HepG2 (cell line): ENCODE results near the gene CLNS1A. TPM values are rescaled to one million over a fixed set of nuclear protein-coding genes. Genes with fewer than 3 reads are reported as not detected.
A peak's percentile ranks its signal among the peaks of the same experiment; 100 is the strongest.

Experiments used
- FOXA1 ChIP-seq, 2 experiments: fragments of 450-650 bp in 1 of 2; sonication (generic) in 1 of 2; formaldehyde crosslinking in 1 of 2; IDR thresholded peaks; 2 replicates each; pipeline versions ENCODE4 v1.4.0 to v1.6.1; 2016 to 2020; ENCODE audit warnings: missing genetic modification reagents in 1 of 2
- FOXK2 ChIP-seq: fragments of 450-650 bp; IDR thresholded peaks from 2 replicates; pipeline ENCODE4 v1.6.1; 2016
- FOXO1 ChIP-seq: sonication (generic); formaldehyde crosslinking; IDR thresholded peaks from 2 replicates; pipeline ENCODE4 v1.4.0; 2020; ENCODE audit warnings: missing genetic modification reagents
- HHEX ChIP-seq: IDR thresholded peaks from 2 replicates; pipeline ENCODE4 v1.6.1; 2016; ENCODE audit warnings: control low read depth
- HNF4A ChIP-seq: sonication (generic); formaldehyde crosslinking; IDR thresholded peaks from 2 replicates; pipeline ENCODE4 v1.4.0; 2020; ENCODE audit warnings: missing genetic modification reagents
- HNRNPLL ChIP-seq: fragments of 200-400 bp; formaldehyde crosslinking; IDR thresholded peaks from 2 replicates; pipeline ENCODE4 v1.6.1; 2017; ENCODE audit warnings: mild to moderate bottlenecking, low read depth, low read length; ENCODE audit not compliant: poor library complexity, severe bottlenecking
- LCORL ChIP-seq, 2 experiments: fragments of 450-650 bp in 1 of 2; sonication (generic) in 1 of 2; formaldehyde crosslinking in 1 of 2; IDR thresholded peaks; 2 replicates each; pipeline versions ENCODE4 v1.5.0 to v1.6.1; 2017 to 2020; ENCODE audit warnings: antibody characterized with exemption in 1 of 2, missing genetic modification reagents in 1 of 2
- MED1 ChIP-seq: sonication (generic); formaldehyde crosslinking; IDR thresholded peaks from 2 replicates; pipeline ENCODE4 v1.4.0; 2020; ENCODE audit warnings: missing genetic modification reagents
- PAXIP1 ChIP-seq: sonication (generic); formaldehyde crosslinking; conservative IDR thresholded peaks from 2 replicates; pipeline ENCODE4 v1.4.0; 2020; ENCODE audit warnings: mild to moderate bottlenecking, missing genetic modification reagents, moderate library complexity
- POLR2AphosphoS2 ChIP-seq: IDR thresholded peaks from 2 replicates; pipeline ENCODE4 v1.6.1; 2011; ENCODE audit warnings: low read depth, low read length, improper control_type of control experiment
- PRPF4 ChIP-seq: fragments of 200-400 bp; formaldehyde crosslinking; IDR thresholded peaks from 2 replicates; pipeline ENCODE4 v1.6.1; 2016; ENCODE audit warnings: low read length, low read depth; ENCODE audit not compliant: poor library complexity, severe bottlenecking
- SIX1 ChIP-seq: sonication (generic); formaldehyde crosslinking; IDR thresholded peaks from 2 replicates; pipeline ENCODE4 v1.4.0; 2020; ENCODE audit warnings: missing genetic modification reagents, borderline replicate concordance
- SOX6 ChIP-seq, 2 experiments: fragments of 450-650 bp in 1 of 2; sonication (generic) in 1 of 2; formaldehyde crosslinking in 1 of 2; IDR thresholded peaks; 2 replicates each; pipeline versions ENCODE4 v1.4.0 to v1.6.1; 2017 to 2020; ENCODE audit warnings: antibody characterized with exemption in 1 of 2, mild to moderate bottlenecking in 1 of 2, missing genetic modification reagents in 1 of 2
- SUZ12 ChIP-seq: fragments of 150-350 bp; IDR thresholded peaks from 2 replicates; pipeline ENCODE4 v1.6.1; 2014; ENCODE audit warnings: low read depth, low read length
- TRAFD1 ChIP-seq: sonication (generic); formaldehyde crosslinking; IDR thresholded peaks from 2 replicates; pipeline ENCODE4 v1.5.1; 2020; ENCODE audit warnings: missing genetic modification reagents, mild to moderate bottlenecking, borderline replicate concordance
- ZNF263 ChIP-seq: sonication (generic); formaldehyde crosslinking; IDR thresholded peaks from 2 replicates; pipeline ENCODE4 v1.4.0; 2020; ENCODE audit warnings: missing genetic modification reagents
- polyA plus RNA-seq, 8 experiments: library from polyadenylated mRNA; depleted of rRNA in 3 of 8; stranded (reverse) in 7 of 8; unstranded in 1 of 8; fragments of >200 nt; fragmentation: Illumina TruSeq in 4 of 8; extraction: Trizol in 4 of 8; gene quantifications; 2 replicates each; pipeline versions ENCODE4 v1.2.1 to v1.2.3, GENCODE V29; 2011 to 2016; ENCODE audit warnings: low read depth in 4 of 8, missing spikeins in 1 of 8, mixed read lengths in 1 of 8; ENCODE audit not compliant: insufficient read depth in 1 of 8
- total RNA-seq, 5 experiments: library from RNA; depleted of rRNA; stranded (reverse); fragments of >200 nt; fragmentation: Illumina TruSeq; extraction: Trizol; gene quantifications; 2 replicates each; pipeline ENCODE4 v1.2.3, GENCODE V29; 2016; ENCODE audit warnings: low read depth in 1 of 5
- TF ChIP-seq, protein P1 (sequence below): sonication (generic); formaldehyde crosslinking; conservative IDR thresholded peaks from 2 replicates; pipeline ENCODE4 v1.8.0; 2022; ENCODE audit warnings: low read depth, missing genetic modification reagents
- TF ChIP-seq, protein P2 (sequence below): sonication (generic); formaldehyde crosslinking; IDR thresholded peaks from 2 replicates; pipeline ENCODE4 v1.5.1; 2020; ENCODE audit warnings: missing genetic modification reagents, mild to moderate bottlenecking, borderline replicate concordance
- TF ChIP-seq, protein P3 (sequence below): sonication (generic); formaldehyde crosslinking; IDR thresholded peaks from 2 replicates; pipeline ENCODE4 v1.4.0; 2020; ENCODE audit warnings: mild to moderate bottlenecking, missing genetic modification reagents

Gene CLNS1A
- total and polyA plus RNA-seq, 2 of the 13 experiments (the other 11 are each of a cell fraction or from before 2014, with no cell fraction given) = 158 to 219 TPM

- no peak for TF ChIP-seq TRAFD1 (CRISPR knock-in tag)
- no peak for TF ChIP-seq POLR2AphosphoS2
- no peak for TF ChIP-seq PRPF4
- TF ChIP-seq, protein P1, sequence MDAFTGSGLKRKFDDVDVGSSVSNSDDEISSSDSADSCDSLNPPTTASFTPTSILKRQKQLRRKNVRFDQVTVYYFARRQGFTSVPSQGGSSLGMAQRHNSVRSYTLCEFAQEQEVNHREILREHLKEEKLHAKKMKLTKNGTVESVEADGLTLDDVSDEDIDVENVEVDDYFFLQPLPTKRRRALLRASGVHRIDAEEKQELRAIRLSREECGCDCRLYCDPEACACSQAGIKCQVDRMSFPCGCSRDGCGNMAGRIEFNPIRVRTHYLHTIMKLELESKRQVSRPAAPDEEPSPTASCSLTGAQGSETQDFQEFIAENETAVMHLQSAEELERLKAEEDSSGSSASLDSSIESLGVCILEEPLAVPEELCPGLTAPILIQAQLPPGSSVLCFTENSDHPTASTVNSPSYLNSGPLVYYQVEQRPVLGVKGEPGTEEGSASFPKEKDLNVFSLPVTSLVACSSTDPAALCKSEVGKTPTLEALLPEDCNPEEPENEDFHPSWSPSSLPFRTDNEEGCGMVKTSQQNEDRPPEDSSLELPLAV = no peak
- no peak for TF ChIP-seq MED1
- TF ChIP-seq FOXO1 = no peak
- TF ChIP-seq SIX1 (CRISPR knock-in tag) = peak; percentile 50; the same call in 1 of the 2 replicates
- TF ChIP-seq HHEX (CRISPR knock-in tag) = no peak
- no peak for TF ChIP-seq LCORL (IDR thresholded peaks at IDR 0.05)
- peak; percentile 27; the same call in 1 of the 2 replicates for TF ChIP-seq LCORL (CRISPR knock-in tag; IDR thresholded peaks at IDR 0.05)
- no peak for TF ChIP-seq SUZ12
- peak; percentile 68 for TF ChIP-seq PAXIP1
- TF ChIP-seq ZNF263 = peak; percentile 90; the same call in 1 of the 2 replicates
- no peak for TF ChIP-seq HNRNPLL
- peak; percentile 23; the same call in 1 of the 2 replicates for TF ChIP-seq FOXK2
- TF ChIP-seq, protein P2, sequence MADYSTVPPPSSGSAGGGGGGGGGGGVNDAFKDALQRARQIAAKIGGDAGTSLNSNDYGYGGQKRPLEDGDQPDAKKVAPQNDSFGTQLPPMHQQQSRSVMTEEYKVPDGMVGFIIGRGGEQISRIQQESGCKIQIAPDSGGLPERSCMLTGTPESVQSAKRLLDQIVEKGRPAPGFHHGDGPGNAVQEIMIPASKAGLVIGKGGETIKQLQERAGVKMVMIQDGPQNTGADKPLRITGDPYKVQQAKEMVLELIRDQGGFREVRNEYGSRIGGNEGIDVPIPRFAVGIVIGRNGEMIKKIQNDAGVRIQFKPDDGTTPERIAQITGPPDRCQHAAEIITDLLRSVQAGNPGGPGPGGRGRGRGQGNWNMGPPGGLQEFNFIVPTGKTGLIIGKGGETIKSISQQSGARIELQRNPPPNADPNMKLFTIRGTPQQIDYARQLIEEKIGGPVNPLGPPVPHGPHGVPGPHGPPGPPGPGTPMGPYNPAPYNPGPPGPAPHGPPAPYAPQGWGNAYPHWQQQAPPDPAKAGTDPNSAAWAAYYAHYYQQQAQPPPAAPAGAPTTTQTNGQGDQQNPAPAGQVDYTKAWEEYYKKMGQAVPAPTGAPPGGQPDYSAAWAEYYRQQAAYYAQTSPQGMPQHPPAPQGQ (CRISPR knock-in tag) = no peak
- no peak for TF ChIP-seq SOX6 (IDR thresholded peaks at IDR 0.05)
- TF ChIP-seq SOX6 (CRISPR knock-in tag; IDR thresholded peaks at IDR 0.05) = peak; percentile 95
- no peak for TF ChIP-seq FOXA1 (IDR thresholded peaks at IDR 0.05)
- peak; percentile 43; the same call in 1 of the 2 replicates for TF ChIP-seq FOXA1 (CRISPR knock-in tag; IDR thresholded peaks at IDR 0.05)
- TF ChIP-seq, protein P3, sequence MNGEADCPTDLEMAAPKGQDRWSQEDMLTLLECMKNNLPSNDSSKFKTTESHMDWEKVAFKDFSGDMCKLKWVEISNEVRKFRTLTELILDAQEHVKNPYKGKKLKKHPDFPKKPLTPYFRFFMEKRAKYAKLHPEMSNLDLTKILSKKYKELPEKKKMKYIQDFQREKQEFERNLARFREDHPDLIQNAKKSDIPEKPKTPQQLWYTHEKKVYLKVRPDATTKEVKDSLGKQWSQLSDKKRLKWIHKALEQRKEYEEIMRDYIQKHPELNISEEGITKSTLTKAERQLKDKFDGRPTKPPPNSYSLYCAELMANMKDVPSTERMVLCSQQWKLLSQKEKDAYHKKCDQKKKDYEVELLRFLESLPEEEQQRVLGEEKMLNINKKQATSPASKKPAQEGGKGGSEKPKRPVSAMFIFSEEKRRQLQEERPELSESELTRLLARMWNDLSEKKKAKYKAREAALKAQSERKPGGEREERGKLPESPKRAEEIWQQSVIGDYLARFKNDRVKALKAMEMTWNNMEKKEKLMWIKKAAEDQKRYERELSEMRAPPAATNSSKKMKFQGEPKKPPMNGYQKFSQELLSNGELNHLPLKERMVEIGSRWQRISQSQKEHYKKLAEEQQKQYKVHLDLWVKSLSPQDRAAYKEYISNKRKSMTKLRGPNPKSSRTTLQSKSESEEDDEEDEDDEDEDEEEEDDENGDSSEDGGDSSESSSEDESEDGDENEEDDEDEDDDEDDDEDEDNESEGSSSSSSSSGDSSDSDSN (CRISPR knock-in tag) = no peak
- TF ChIP-seq HNF4A (CRISPR knock-in tag) = peak; percentile 86
Observed at GRCh38 chr11:77593883-77594282, 43.7 kb downstream of the CLNS1A start (continued).
